PFSK-1 (cell line): ENCODE data around the gene SLC38A6.

Experiments used
- FOXP2 ChIP-seq: optimal IDR thresholded peaks from 2 replicates; pipeline ENCODE3; 2011; ENCODE audit warnings: borderline replicate concordance, control low read depth, inconsistent platforms; ENCODE audit not compliant: insufficient read depth; ENCODE audit errors: extremely low read length, extremely low read depth
- POLR2AphosphoS5 ChIP-seq: IDR thresholded peaks from 2 replicates; pipeline ENCODE4 v1.6.1; 2012; ENCODE audit warnings: low read depth, mild to moderate bottlenecking, control low read depth, low read length, moderate library complexity
- SIN3A ChIP-seq: IDR thresholded peaks from 2 replicates; pipeline ENCODE4 v1.6.1; 2012; ENCODE audit warnings: mild to moderate bottlenecking, low read length, moderate library complexity, borderline replicate concordance; ENCODE audit not compliant: insufficient read depth
- TAF1 ChIP-seq: IDR thresholded peaks from 2 replicates; pipeline ENCODE4 v1.6.1; 2012; ENCODE audit warnings: low read length, control low read depth, borderline replicate concordance; ENCODE audit not compliant: insufficient read depth
- TF ChIP-seq, protein P1 (sequence below), 2 experiments: IDR thresholded peaks; 2 replicates each; pipeline versions ENCODE4 v1.6.1 to v1.8.0; 2011 to 2012; ENCODE audit warnings: low read depth in 2 of 2, low read length in 2 of 2, control low read depth in 1 of 2, inconsistent platforms in 1 of 2, mild to moderate bottlenecking in 1 of 2, moderate library complexity in 1 of 2; ENCODE audit not compliant: insufficient read depth in 1 of 2

The SLC38A6 gene

DNA sequence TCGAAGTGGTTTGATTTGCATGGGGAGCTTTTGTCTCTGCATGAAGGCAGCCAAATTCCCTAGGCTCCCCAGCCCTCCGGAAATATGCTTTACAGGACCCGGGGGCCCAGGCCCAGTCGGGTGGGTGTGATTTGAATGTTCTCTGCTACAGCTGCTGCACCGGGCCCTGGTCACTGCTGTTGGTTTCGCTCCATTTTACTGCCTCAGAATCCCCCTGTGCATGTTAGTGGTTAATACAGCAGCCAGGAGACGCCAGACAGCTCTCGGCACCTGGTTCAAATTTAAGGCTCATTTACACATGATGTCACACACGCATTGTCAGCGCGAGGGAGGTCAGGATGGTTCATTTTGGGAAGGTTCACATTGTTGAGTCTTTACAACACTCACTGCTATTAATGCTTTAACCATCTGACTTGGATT lies 99.6 kb downstream of the SLC38A6 start:
- TF ChIP-seq, protein P1, sequence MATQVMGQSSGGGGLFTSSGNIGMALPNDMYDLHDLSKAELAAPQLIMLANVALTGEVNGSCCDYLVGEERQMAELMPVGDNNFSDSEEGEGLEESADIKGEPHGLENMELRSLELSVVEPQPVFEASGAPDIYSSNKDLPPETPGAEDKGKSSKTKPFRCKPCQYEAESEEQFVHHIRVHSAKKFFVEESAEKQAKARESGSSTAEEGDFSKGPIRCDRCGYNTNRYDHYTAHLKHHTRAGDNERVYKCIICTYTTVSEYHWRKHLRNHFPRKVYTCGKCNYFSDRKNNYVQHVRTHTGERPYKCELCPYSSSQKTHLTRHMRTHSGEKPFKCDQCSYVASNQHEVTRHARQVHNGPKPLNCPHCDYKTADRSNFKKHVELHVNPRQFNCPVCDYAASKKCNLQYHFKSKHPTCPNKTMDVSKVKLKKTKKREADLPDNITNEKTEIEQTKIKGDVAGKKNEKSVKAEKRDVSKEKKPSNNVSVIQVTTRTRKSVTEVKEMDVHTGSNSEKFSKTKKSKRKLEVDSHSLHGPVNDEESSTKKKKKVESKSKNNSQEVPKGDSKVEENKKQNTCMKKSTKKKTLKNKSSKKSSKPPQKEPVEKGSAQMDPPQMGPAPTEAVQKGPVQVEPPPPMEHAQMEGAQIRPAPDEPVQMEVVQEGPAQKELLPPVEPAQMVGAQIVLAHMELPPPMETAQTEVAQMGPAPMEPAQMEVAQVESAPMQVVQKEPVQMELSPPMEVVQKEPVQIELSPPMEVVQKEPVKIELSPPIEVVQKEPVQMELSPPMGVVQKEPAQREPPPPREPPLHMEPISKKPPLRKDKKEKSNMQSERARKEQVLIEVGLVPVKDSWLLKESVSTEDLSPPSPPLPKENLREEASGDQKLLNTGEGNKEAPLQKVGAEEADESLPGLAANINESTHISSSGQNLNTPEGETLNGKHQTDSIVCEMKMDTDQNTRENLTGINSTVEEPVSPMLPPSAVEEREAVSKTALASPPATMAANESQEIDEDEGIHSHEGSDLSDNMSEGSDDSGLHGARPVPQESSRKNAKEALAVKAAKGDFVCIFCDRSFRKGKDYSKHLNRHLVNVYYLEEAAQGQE (IDR thresholded peaks at IDR 0.05; ENCODE audit: insufficient read depth in 1 of 2, low read depth in 2 of 2, low read length in 2 of 2), result no peak
- TF ChIP-seq SIN3A (no peak), TAF1 (no peak), FOXP2 (no peak), POLR2AphosphoS5 (no peak)

DNA sequence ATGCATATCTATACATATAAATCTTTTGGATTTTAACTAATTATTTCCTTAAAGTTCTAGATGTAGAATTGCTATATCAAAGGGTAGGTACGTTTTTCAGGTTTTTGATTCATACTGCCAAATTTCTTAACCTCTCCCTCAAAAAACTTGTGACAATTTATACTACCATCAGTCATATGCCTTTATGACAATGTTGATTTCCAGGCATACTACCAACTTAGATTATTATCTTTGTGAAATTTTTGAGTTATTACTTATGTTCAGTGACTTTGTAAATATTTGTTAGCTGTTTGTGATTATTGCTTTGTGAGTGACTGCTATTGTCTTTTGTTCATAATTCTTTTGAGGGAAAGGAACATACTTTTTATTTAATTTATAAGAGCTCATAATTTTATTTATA lies 107.0 kb downstream of the SLC38A6 start:
- TF ChIP-seq TAF1, result no peak
- TF ChIP-seq, protein P1 (IDR thresholded peaks at IDR 0.05; ENCODE audit: insufficient read depth in 1 of 2, low read depth in 2 of 2, low read length in 2 of 2), result no peak
- no peak for TF ChIP-seq POLR2AphosphoS5
- TF ChIP-seq FOXP2, result no peak
- TF ChIP-seq SIN3A, result no peak

DNA sequence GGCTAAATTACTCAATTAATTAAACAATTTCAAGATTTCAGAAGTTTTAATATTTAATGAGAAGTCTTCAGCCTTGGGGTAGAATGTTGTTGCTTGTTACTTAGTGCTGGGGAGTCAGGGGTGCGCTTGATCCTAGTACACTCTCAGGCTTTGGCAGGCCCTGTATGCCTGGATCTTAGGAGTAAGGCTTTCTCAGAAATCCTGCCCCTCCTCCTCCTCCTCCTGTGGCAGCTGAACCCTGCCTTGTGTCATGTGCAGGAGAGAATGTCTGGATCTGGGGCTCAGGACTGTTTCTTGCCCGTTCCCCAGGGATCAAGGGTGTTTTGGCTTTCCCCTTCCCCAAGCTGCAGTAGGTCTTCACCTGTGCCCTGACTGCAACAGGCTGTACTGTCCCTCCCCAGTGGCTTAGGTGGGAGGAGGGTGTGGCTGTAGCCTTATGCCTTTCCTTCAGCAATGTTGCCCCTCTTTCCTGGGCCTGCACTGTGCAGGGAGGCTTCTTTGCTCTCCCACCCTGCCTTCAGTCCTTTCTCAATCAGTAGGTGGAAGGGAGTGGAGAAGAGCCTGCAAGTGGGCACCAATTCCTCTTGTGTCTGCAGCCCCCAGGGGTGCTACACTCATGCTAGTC lies 108.2 kb downstream of the SLC38A6 start:
- TF ChIP-seq, protein P1 (IDR thresholded peaks at IDR 0.05; ENCODE audit: insufficient read depth in 1 of 2, low read depth in 2 of 2, low read length in 2 of 2), result no peak
- TF ChIP-seq SIN3A, result no peak
- TF ChIP-seq FOXP2, result no peak
- no peak for TF ChIP-seq TAF1
- TF ChIP-seq POLR2AphosphoS5, result no peak

DNA sequence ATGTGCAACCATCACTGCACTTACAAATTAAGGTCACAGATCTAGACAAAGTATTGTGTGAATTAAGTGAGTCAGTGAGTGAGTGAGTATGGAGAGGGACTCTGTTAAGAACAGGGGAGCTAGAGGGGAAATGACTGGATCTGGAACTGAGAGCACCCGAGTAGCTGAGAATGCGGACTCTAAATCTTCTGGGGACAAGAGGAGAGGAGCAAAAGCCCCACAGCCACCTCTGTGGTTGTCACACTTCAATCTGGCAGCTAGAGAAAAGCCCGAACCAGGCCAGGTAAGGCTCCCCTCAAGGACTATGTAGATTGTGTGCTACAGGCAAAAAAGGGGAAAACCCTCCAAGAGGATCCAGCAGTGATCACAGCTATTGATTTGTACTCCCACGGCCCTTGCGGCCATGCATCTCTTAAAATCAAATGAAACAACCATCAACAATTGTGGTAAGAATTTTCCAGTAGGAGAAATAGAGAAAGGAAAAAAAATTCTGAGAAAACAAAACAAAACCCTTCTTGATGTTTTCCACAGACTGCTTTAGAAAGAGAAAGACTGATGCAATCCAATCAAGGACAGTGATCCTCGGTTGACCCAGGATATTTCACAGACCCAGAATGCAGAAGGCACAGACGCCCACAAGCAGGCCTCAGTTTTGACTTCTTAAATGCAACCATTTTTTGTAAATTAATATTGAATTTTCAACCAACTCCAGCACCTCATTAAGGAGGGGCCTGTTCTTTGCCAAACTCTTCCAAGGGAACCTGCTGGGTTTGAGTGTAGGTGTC lies 109.6 kb downstream of the SLC38A6 start:
- no peak for TF ChIP-seq TAF1
- no peak for TF ChIP-seq POLR2AphosphoS5
- TF ChIP-seq SIN3A, result no peak
- TF ChIP-seq, protein P1 (IDR thresholded peaks at IDR 0.05; ENCODE audit: insufficient read depth in 1 of 2, low read depth in 2 of 2, low read length in 2 of 2), result no peak
- TF ChIP-seq FOXP2, result no peak
